Measurements from ENCODE around the gene PDE6A. TPM values are rescaled to one million over a fixed set of nuclear protein-coding genes. Genes with fewer than 3 reads are reported as not detected.

PDE6A gene
- total and polyA plus RNA-seq, 2 donors (not counting 3 experiments of a cell fraction or from before 2014, with no cell fraction given), result not detected

DNA sequence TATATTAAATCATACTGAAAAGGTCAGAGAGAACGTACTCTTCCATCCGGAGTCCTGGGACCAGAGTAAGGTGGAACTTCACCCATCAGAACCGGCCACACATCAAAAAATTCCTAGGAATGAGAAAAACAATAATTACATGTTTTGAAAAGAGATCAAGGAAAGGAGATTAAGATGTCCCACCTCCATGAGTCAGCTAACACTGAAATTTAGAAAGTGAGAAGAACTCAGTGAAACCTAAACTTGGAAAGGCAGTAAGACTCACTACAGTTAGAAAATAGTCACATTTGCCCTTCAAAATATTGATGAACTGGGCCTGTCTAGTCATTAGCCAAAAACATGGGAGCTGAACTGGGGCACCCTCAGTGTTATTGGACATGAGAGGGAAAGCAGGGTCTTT is 23.0 kb downstream of the PDE6A start:
- Histone ChIP-seq H3K9me3 (replicated peaks; ENCODE audit: control insufficient read depth, insufficient read depth, low read length) (no peaks in the 10 kb centered on the region), H4K20me1 (replicated peaks; ENCODE audit: control insufficient read depth, extremely low read depth, insufficient read depth, low read length) (no peaks in the 10 kb centered on the region), H3K4me2 (ENCODE audit: insufficient read depth, low read length) (no peak overlapping the region), H3K9me1 (replicated peaks; ENCODE audit: control insufficient read depth, extremely low read depth, insufficient read depth, low read length) (no peaks in the 10 kb centered on the region), H3K4me1 (ENCODE audit: control insufficient read depth, extremely low read depth, insufficient read depth, low read length) (peaks cover 19% of the 10 kb centered on the region), H3K27me3 (ENCODE audit: control insufficient read depth in 2 of 2, insufficient read depth in 2 of 2, low read length in 2 of 2) (no peaks in the 10 kb centered on the region), H3K9ac (replicated peaks; ENCODE audit: extremely low read depth, insufficient read depth, low read length) (no peak overlapping the region), H2AFZ (ENCODE audit: low read depth, low read length) (no peak overlapping the region), H3K36me3 (ENCODE audit: control insufficient read depth in 2 of 2, extremely low read depth in 1 of 2, insufficient read depth in 2 of 2, low read length in 2 of 2) (no peaks in the 10 kb centered on the region), H3K79me2 (ENCODE audit: control insufficient read depth, insufficient read depth, low read length) (no peaks in the 10 kb centered on the region), H3K27ac (ENCODE audit: insufficient read depth, low read depth, low read length) (no peak overlapping the region), H3K4me3 (replicated peaks in 1 of 3; ENCODE audit: insufficient read depth in 1 of 3, low read depth in 1 of 3, low read length in 3 of 3) (no peak overlapping the region)
- TF ChIP-seq, protein P1, sequence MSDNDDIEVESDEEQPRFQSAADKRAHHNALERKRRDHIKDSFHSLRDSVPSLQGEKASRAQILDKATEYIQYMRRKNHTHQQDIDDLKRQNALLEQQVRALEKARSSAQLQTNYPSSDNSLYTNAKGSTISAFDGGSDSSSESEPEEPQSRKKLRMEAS (IDR thresholded peaks at IDR 0.05; ENCODE audit: insufficient read depth, insufficient read length), result no peak
- TF ChIP-seq, protein P2, sequence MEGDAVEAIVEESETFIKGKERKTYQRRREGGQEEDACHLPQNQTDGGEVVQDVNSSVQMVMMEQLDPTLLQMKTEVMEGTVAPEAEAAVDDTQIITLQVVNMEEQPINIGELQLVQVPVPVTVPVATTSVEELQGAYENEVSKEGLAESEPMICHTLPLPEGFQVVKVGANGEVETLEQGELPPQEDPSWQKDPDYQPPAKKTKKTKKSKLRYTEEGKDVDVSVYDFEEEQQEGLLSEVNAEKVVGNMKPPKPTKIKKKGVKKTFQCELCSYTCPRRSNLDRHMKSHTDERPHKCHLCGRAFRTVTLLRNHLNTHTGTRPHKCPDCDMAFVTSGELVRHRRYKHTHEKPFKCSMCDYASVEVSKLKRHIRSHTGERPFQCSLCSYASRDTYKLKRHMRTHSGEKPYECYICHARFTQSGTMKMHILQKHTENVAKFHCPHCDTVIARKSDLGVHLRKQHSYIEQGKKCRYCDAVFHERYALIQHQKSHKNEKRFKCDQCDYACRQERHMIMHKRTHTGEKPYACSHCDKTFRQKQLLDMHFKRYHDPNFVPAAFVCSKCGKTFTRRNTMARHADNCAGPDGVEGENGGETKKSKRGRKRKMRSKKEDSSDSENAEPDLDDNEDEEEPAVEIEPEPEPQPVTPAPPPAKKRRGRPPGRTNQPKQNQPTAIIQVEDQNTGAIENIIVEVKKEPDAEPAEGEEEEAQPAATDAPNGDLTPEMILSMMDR (IDR thresholded peaks at IDR 0.05; ENCODE audit: extremely low read depth in 1 of 2, insufficient read depth in 1 of 2, low read depth in 1 of 2, low read length in 2 of 2), result no peak
- no peak for TF ChIP-seq EZH2 (IDR thresholded peaks at IDR 0.05; ENCODE audit: borderline replicate concordance, low read depth, low read length, severe bottlenecking)
- TF ChIP-seq MYC (IDR thresholded peaks at IDR 0.05; ENCODE audit: low read depth, low read length), result no peak
- no peak for TF ChIP-seq FOS (IDR thresholded peaks at IDR 0.05; ENCODE audit: borderline replicate concordance, insufficient read depth, low read length)
- no peak for TF ChIP-seq POLR2AphosphoS5 (IDR thresholded peaks at IDR 0.05; ENCODE audit: insufficient read depth, low read depth, low read length)
- BruUV-seq (replicated peaks), result no TSS peak
- POLR2A ChIA-PET, result no interaction called here
- FAIRE-seq (no peak), DNase-seq (ENCODE audit: low read depth, low spot score) (no peak)
- intact Hi-C loops (cut with micrococcal nuclease) (no loop called here), dilution Hi-C loops (cut with MboI; ENCODE audit: extremely low pct_ligation_motif_present, low sequenced_read_pairs) (no loop called here)
- CTCF ChIA-PET, result interaction anchor here (0.6 to 1.1 kb wide), 3 partner anchors 10 to 40 kb away, joined by 3 to 4 read pairs (median 3); no protein-coding TSS in a partner anchor
